ENCODE results near the gene CXXC5. TPM values are rescaled to one million over a fixed set of nuclear protein-coding genes. Genes with fewer than 3 reads are reported as not detected.

Gene CXXC5
- total and polyA plus RNA-seq, 9 of the 15 experiments (the other 6 are each of a cell fraction or from before 2014, with no cell fraction given): 1.9 to 123 (median 45.8) TPM

DNA sequence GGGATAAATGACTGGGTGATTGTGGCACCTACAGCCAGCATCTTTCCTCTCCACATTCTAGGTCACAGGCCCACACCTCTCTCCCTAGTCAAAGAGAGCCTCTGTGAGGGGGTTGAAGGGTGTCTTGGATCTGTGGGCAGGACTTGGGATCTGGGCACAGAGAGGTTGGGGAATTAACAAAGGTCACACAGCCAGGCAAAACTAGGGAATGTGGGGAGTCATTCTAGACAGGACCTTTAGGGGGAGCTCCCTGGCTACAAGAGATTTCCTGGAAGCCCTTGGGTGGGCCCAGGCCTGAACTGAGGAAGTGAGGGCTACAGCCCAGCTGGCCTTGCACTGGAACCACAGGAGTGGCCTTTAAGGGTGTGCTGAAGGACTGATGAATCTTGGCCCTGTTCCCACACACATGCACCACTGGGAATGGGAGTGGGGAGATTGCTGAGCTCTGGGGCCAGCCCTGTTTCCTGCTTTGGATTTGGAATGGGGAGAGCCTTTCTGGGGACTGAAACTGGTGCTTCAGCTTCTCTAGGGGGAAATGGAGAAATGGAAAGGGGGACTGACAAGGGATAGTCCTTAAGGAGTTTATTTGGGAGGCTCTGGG is 12.4 kb upstream of the CXXC5 start (continued):
- TF ChIP-seq MBD2 (IDR thresholded peaks at IDR 0.05; ENCODE audit: borderline replicate concordance, low read depth) (no peak), HEY1 (CRISPR knock-in tag; IDR thresholded peaks at IDR 0.05; ENCODE audit: borderline replicate concordance) (no peak), RFX5 (IDR thresholded peaks at IDR 0.05; ENCODE audit: low read depth, low read length) (no peak), ZNF232 (CRISPR knock-in tag; IDR thresholded peaks at IDR 0.05) (no peak), HDAC1 (IDR thresholded peaks at IDR 0.05) (peak; percentile 67 to 82; a peak in 3 of 4 replicates), ZNF3 (CRISPR knock-in tag; IDR thresholded peaks at IDR 0.05) (no peak), EP400 (IDR thresholded peaks at IDR 0.05) (peak; percentile 68), STAT5A (IDR thresholded peaks at IDR 0.05; ENCODE audit: borderline replicate concordance, low read length) (0 out of 2 replicates have a peak, but pooled peaks have one; percentile 35), CXXC5 (CRISPR knock-in tag; IDR thresholded peaks at IDR 0.05) (peak; percentile 39), ZNF143 (CRISPR knock-in tag; IDR thresholded peaks at IDR 0.05) (no peak; the same call in 1 of the 2 replicates), NCOR1 (IDR thresholded peaks at IDR 0.05) (no peak), CC2D1A (IDR thresholded peaks at IDR 0.05) (peak; percentile 81), CHD4 (IDR thresholded peaks at IDR 0.05; ENCODE audit: insufficient read depth, insufficient replicate concordance, low read depth, low read length, poor library complexity, severe bottlenecking) (peak; percentile 37), DACH1 (IDR thresholded peaks at IDR 0.05; ENCODE audit: partially characterized antibody) (peak; percentile 86), ZNF311 (CRISPR knock-in tag; IDR thresholded peaks at IDR 0.05) (no peak), RFX7 (CRISPR knock-in tag; IDR thresholded peaks at IDR 0.05) (no peak), CBX5 (IDR thresholded peaks at IDR 0.05; ENCODE audit: borderline replicate concordance, low read depth) (peak; percentile 56; the same call in 1 of the 2 replicates)
- TF ChIP-seq, protein P1, sequence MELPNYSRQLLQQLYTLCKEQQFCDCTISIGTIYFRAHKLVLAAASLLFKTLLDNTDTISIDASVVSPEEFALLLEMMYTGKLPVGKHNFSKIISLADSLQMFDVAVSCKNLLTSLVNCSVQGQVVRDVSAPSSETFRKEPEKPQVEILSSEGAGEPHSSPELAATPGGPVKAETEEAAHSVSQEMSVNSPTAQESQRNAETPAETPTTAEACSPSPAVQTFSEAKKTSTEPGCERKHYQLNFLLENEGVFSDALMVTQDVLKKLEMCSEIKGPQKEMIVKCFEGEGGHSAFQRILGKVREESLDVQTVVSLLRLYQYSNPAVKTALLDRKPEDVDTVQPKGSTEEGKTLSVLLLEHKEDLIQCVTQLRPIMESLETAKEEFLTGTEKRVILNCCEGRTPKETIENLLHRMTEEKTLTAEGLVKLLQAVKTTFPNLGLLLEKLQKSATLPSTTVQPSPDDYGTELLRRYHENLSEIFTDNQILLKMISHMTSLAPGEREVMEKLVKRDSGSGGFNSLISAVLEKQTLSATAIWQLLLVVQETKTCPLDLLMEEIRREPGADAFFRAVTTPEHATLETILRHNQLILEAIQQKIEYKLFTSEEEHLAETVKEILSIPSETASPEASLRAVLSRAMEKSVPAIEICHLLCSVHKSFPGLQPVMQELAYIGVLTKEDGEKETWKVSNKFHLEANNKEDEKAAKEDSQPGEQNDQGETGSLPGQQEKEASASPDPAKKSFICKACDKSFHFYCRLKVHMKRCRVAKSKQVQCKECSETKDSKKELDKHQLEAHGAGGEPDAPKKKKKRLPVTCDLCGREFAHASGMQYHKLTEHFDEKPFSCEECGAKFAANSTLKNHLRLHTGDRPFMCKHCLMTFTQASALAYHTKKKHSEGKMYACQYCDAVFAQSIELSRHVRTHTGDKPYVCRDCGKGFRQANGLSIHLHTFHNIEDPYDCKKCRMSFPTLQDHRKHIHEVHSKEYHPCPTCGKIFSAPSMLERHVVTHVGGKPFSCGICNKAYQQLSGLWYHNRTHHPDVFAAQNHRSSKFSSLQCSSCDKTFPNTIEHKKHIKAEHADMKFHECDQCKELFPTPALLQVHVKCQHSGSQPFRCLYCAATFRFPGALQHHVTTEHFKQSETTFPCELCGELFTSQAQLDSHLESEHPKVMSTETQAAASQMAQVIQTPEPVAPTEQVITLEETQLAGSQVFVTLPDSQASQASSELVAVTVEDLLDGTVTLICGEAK (IDR thresholded peaks at IDR 0.05): no peak
- TF ChIP-seq, protein P1 (CRISPR knock-in tag; IDR thresholded peaks at IDR 0.05): no peak
- TF ChIP-seq, protein P2, sequence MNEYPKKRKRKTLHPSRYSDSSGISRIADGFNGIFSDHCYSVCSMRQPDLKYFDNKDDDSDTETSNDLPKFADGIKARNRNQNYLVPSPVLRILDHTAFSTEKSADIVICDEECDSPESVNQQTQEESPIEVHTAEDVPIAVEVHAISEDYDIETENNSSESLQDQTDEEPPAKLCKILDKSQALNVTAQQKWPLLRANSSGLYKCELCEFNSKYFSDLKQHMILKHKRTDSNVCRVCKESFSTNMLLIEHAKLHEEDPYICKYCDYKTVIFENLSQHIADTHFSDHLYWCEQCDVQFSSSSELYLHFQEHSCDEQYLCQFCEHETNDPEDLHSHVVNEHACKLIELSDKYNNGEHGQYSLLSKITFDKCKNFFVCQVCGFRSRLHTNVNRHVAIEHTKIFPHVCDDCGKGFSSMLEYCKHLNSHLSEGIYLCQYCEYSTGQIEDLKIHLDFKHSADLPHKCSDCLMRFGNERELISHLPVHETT (CRISPR knock-in tag; conservative IDR thresholded peaks at IDR 0.05 in 1 of 2, IDR thresholded peaks at IDR 0.05 in 1 of 2): no peak

All from K562 (cell line).